BLaER1 (cell line): ENCODE results near the gene SLF2.

Experiments used
- H3K27ac ChIP-seq: shearing (Covaris generic); formaldehyde crosslinking; 2 replicates; pipeline ENCODE4 v1.8.1; 2022
- H3K27me3 ChIP-seq: shearing (Covaris generic); formaldehyde crosslinking; 2 replicates; pipeline ENCODE4 v1.8.1; 2022
- H3K36me3 ChIP-seq: shearing (Covaris generic); formaldehyde crosslinking; 2 replicates; pipeline ENCODE4 v1.8.1; 2022
- H3K4me1 ChIP-seq: shearing (Covaris generic); formaldehyde crosslinking; 2 replicates; pipeline ENCODE4 v1.8.1; 2022
- H3K4me2 ChIP-seq: shearing (Covaris generic); formaldehyde crosslinking; 2 replicates; pipeline ENCODE4 v1.8.1; 2022
- H3K4me3 ChIP-seq: shearing (Covaris generic); formaldehyde crosslinking; 2 replicates; pipeline ENCODE4 v1.8.1; 2022
- H3K9ac ChIP-seq: shearing (Covaris generic); formaldehyde crosslinking; 2 replicates; pipeline ENCODE4 v1.8.1; 2022
- H3K9me3 ChIP-seq: shearing (Covaris generic); formaldehyde crosslinking; 2 replicates; pipeline ENCODE4 v1.8.1; 2022
- H4K20me1 ChIP-seq: shearing (Covaris generic); formaldehyde crosslinking; 2 replicates; pipeline ENCODE4 v1.8.1; 2022
- Cebpa-rat ChIP-seq: shearing (Covaris generic); IDR thresholded peaks from 2 replicates; pipeline ENCODE4 v1.8.1; 2022

SLF2 gene

DNA sequence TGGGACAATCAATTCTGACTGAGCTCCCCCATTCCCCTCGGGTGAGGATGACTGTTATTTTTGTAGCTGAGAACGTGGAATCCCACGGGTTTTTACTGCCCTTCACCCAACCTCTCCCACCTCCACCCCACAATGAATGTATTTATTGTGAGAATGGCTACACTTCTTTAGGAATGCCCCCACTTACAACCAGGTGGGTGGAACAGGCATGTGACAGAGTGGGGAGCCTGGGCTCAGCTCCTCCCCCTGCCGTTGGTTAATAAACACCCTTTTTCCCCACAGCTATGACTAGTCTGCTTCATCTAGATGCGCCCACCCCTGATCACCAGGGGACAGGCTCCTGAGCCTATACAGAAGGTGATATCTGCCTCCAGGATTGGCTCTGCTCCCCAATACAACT, 72.6 kb downstream of the SLF2 start:
- no peak for TF ChIP-seq Cebpa-rat
- Histone ChIP-seq H3K9me3 (no peaks in the 10 kb centered on the region), H3K27ac (no peak overlapping the region), H3K36me3 (peaks cover 76% of the 10 kb centered on the region), H3K4me3 (no peak overlapping the region), H3K27me3 (no peaks in the 10 kb centered on the region), H4K20me1 (peaks cover 49% of the 10 kb centered on the region), H3K4me2 (no peak overlapping the region), H3K9ac (no peak overlapping the region), H3K4me1 (peaks cover 45% of the 10 kb centered on the region)

GRCh38 chr10:100986623-100986951, 73.8 kb downstream of the SLF2 start:
- peak overlapping the region; percentile 84 for H3K27ac ChIP-seq
- H3K9me3 ChIP-seq: no peaks in the 10 kb centered on the region
- H4K20me1 ChIP-seq: peaks cover 62% of the 10 kb centered on the region
- H3K4me3 ChIP-seq: peak overlapping the region; percentile 90
- peaks cover 52% of the 10 kb centered on the region for H3K4me1 ChIP-seq
- no peak for TF ChIP-seq Cebpa-rat
- H3K4me2 ChIP-seq: peak overlapping the region; percentile 98
- peaks cover 76% of the 10 kb centered on the region for H3K36me3 ChIP-seq
- H3K9ac ChIP-seq: peak overlapping the region; percentile 84
- no peaks in the 10 kb centered on the region for H3K27me3 ChIP-seq

DNA sequence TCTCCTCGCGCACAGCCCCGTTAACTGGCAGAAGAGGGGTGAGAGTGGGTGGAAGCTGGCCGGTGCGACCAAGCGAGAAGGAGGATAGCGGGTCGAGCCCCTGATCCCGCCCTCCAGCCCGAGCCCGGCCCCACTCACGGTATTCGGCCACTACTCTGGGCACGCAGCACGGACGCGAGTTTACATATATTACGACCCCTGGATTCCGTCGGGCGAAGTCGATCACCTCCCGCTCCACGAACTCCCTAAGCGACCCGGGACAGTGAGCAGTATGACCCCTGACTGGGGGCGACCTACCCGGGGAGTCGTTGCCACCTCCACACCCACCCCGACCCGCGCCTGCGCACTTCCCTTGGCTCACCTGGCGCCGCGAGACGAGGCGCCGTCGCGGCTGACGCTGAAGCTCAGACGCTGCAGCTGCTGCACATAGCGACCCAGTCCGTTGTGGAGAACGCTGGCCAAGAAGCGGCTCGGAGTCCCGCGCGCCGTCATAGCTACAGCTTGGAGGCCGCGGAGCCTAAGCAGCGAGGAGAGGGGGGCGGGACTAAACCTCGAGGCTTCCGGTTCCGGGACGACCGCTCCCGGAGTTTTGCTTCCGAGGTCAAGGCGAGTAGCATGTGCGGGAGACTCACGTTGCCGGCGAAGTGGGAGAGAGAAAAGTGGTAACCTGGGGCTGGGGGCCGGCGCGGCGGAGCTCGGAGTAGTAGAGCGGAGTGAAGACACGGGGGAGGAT, 74.4 kb downstream of the SLF2 start, which contains the start of the genes MRPL43 and TWNK:
MRPL43 (minus strand) TSS at position 546 of the 733 bp plus-strand sequence; CDS start at position 492, 54 bp downstream.
TWNK (plus strand) TSS at position 592 of the 733 bp plus-strand sequence. CDS start 668 bp downstream, outside the sequence.
- peaks cover 62% of the 10 kb centered on the region for H4K20me1 ChIP-seq
- no peaks in the 10 kb centered on the region for H3K27me3 ChIP-seq
- H3K36me3 ChIP-seq: peaks cover 75% of the 10 kb centered on the region
- no peak for TF ChIP-seq Cebpa-rat
- H3K4me2 ChIP-seq: peak within 1 kb of the TSS; percentile 98
- H3K4me3 ChIP-seq: peak within 1 kb of the TSS; percentile 90
- H3K9me3 ChIP-seq: no peaks in the 10 kb centered on the region
- peak within 1 kb of the TSS; percentile 84 for H3K9ac ChIP-seq
- peaks cover 52% of the 10 kb centered on the region for H3K4me1 ChIP-seq
- H3K27ac ChIP-seq: peak within 1 kb of the TSS; percentile 84

GRCh38 chr10:100987685-100988049, 74.9 kb downstream of the SLF2 start:
- Histone ChIP-seq H3K9ac (peak overlapping the region; percentile 84), H4K20me1 (peaks cover 62% of the 10 kb centered on the region), H3K27ac (peak overlapping the region; percentile 84), H3K4me3 (peak overlapping the region; percentile 90), H3K4me2 (peak overlapping the region; percentile 98), H3K4me1 (peaks cover 52% of the 10 kb centered on the region), H3K36me3 (peaks cover 75% of the 10 kb centered on the region), H3K9me3 (no peaks in the 10 kb centered on the region), H3K27me3 (no peaks in the 10 kb centered on the region)
- no peak for TF ChIP-seq Cebpa-rat

GRCh38 chr10:100988166-100988565, 75.4 kb downstream of the SLF2 start:
- TF ChIP-seq Cebpa-rat: no peak
- Histone ChIP-seq H3K4me3 (peak overlapping the region; percentile 90), H3K4me2 (peak overlapping the region; percentile 98), H3K4me1 (peaks cover 52% of the 10 kb centered on the region), H3K27me3 (no peaks in the 10 kb centered on the region), H3K9ac (peak overlapping the region; percentile 84), H3K36me3 (peaks cover 75% of the 10 kb centered on the region), H4K20me1 (peaks cover 67% of the 10 kb centered on the region), H3K27ac (peak overlapping the region; percentile 84), H3K9me3 (no peaks in the 10 kb centered on the region)

GRCh38 chr10:100989088-100989487, 76.3 kb downstream of the SLF2 start:
- Histone ChIP-seq H3K4me3 (peak overlapping the region; percentile 90; the same call in 1 of the 2 replicates), H3K9ac (peak overlapping the region; percentile 25), H3K9me3 (no peaks in the 10 kb centered on the region), H3K4me2 (peak overlapping the region; percentile 98), H3K36me3 (peaks cover 77% of the 10 kb centered on the region), H3K27me3 (no peaks in the 10 kb centered on the region), H4K20me1 (peaks cover 76% of the 10 kb centered on the region), H3K4me1 (peaks cover 52% of the 10 kb centered on the region), H3K27ac (no peak overlapping the region)
- no peak for TF ChIP-seq Cebpa-rat

DNA sequence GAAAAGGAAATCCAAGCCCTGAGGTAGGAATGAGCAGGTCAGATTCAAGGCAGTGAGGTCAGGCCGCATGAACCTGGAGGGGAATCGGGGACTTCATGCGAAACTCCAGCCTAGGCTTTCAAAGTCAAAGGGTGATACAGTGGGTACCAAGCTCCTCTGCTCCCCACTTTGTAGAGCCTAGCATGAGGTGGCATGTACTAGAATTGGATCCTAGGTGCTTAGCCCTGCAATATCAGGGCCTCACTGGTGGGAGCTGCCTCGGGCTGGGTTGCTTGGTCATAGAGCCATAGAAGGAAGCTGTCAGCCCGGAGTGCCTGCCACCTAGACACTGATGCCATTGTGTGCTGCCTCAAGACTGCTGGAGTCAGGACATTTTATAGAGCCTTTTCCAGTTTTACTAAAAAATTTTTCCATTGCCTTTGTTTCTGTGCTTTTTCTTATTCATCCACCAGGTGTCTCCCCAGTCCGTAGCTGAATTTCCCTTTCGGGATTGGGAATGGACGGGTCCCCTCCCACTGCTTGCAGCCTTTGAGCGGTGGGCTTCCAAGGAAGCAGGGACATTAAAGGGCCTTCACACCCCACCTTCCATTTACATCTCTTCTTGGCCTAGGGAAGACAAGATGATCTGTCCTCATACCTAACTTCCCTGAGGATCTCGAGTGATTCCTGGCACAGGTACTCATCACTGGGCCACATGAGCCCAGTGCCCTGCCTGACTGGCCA, 81.4 kb downstream of the SLF2 start:
- Histone ChIP-seq H4K20me1 (peaks cover 44% of the 10 kb centered on the region), H3K36me3 (peaks cover 64% of the 10 kb centered on the region), H3K4me1 (peaks cover 37% of the 10 kb centered on the region), H3K9me3 (no peaks in the 10 kb centered on the region), H3K9ac (no peak overlapping the region), H3K27ac (no peak overlapping the region), H3K4me2 (no peak overlapping the region), H3K27me3 (no peaks in the 10 kb centered on the region), H3K4me3 (no peak overlapping the region)
- TF ChIP-seq Cebpa-rat: no peak

- Histone ChIP-seq H3K27ac (no peak overlapping the region), H3K4me3 (no peak overlapping the region), H4K20me1 (peaks cover 34% of the 10 kb centered on the region), H3K36me3 (peaks cover 53% of the 10 kb centered on the region), H3K4me1 (peaks cover 27% of the 10 kb centered on the region), H3K9me3 (no peaks in the 10 kb centered on the region), H3K9ac (peak overlapping the region; percentile 10; the same call in 1 of the 2 replicates), H3K4me2 (no peak overlapping the region), H3K27me3 (no peaks in the 10 kb centered on the region)
- no peak for TF ChIP-seq Cebpa-rat
Measured at GRCh38 chr10:100995181-100995580, 82.4 kb downstream of the SLF2 start.

DNA sequence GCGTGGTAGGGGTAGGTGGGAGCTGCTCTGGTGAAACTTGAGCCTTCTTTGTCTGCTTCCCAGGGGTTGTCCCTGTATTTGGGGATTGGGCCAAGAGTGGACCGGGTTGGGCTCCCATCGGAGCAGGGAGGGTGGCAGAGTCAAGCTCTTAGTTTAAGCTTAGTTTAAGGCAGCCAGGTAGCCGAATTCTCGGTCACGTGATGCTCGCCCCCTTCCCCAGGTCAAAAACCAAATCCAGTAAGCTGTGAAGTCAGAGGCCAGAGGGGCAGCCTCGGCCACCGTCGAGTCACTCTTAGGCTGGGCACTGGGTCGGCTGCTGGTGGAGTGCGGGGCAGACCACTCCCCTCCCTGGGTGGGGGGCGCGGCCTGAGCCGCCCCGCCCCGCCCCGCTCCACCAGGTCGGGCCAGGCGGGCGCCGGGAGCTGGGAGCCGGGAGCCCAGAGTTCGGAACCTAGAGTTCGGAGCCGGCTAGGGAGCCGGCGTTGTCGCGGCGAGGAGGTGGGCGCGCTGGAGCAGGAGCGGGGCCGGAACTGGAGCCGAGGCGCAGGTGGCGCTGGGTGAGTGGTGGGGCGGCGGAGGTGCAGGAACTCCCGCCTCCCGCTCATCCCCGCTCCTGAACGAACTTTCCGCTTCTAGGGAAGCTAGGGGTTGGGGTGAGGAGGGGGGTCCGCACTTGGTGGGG, 84.1 kb downstream of the SLF2 start:
- peaks cover 37% of the 10 kb centered on the region for H3K36me3 ChIP-seq
- peaks cover 25% of the 10 kb centered on the region for H4K20me1 ChIP-seq
- peak overlapping the region; percentile 92 for H3K4me3 ChIP-seq
- H3K27me3 ChIP-seq: no peaks in the 10 kb centered on the region
- H3K27ac ChIP-seq: peak overlapping the region; percentile 98
- TF ChIP-seq Cebpa-rat: no peak
- peak overlapping the region; percentile 99 for H3K4me2 ChIP-seq
- no peaks in the 10 kb centered on the region for H3K9me3 ChIP-seq
- peaks cover 32% of the 10 kb centered on the region for H3K4me1 ChIP-seq
- H3K9ac ChIP-seq: peak overlapping the region; percentile 98
